ENCODE results near the gene MYO10.

Gene MYO10

DNA sequence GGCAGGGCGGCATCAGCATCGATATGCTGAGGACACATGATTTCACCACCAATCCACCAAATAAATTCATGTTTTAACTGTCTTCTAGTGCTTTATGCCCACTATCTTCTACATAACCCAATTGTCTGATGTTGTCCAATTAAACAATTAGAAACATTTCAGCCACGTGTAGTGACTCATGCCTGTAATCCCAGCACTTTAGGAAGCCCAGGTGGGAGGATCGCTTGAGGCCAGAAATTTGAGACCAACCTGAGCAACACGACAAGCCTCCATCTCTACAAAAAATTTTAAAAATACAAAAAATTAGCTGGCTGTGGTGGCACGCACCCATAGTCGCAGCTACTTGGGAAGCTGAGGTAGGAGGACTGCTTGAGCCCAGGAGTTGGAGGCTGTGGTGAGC is 128.1 kb downstream of the MYO10 start:
- Histone ChIP-seq H3K4me1 (ENCODE audit: insufficient read depth, low read length) (no peaks in the 10 kb centered on the region), H2AFZ (ENCODE audit: low read depth, low read length) (no peak overlapping the region), H3K27ac (ENCODE audit: low read length) (no peak overlapping the region), H3K36me3 (ENCODE audit: insufficient read depth, low read length) (no peaks in the 10 kb centered on the region), H3K79me2 (ENCODE audit: insufficient read depth, low read length) (no peaks in the 10 kb centered on the region), H4K20me1 (ENCODE audit: insufficient read depth, low read length) (no peaks in the 10 kb centered on the region), H3K27me3 (ENCODE audit: insufficient read depth, low read length, poor library complexity) (no peaks in the 10 kb centered on the region), H3K9ac (ENCODE audit: low read depth, low read length) (no peak overlapping the region), H3K4me2 (ENCODE audit: insufficient read depth, low read length) (no peak overlapping the region), H3K9me3 (ENCODE audit: insufficient read depth, low read length, severe bottlenecking) (no peaks in the 10 kb centered on the region), H3K4me3 (ENCODE audit: low read depth in 1 of 2, low read length in 2 of 2) (no peak overlapping the region)
- ATAC-seq (ENCODE audit: insufficient read depth, low read depth): no peak
- TF ChIP-seq, protein P1, sequence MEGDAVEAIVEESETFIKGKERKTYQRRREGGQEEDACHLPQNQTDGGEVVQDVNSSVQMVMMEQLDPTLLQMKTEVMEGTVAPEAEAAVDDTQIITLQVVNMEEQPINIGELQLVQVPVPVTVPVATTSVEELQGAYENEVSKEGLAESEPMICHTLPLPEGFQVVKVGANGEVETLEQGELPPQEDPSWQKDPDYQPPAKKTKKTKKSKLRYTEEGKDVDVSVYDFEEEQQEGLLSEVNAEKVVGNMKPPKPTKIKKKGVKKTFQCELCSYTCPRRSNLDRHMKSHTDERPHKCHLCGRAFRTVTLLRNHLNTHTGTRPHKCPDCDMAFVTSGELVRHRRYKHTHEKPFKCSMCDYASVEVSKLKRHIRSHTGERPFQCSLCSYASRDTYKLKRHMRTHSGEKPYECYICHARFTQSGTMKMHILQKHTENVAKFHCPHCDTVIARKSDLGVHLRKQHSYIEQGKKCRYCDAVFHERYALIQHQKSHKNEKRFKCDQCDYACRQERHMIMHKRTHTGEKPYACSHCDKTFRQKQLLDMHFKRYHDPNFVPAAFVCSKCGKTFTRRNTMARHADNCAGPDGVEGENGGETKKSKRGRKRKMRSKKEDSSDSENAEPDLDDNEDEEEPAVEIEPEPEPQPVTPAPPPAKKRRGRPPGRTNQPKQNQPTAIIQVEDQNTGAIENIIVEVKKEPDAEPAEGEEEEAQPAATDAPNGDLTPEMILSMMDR (IDR thresholded peaks at IDR 0.05; ENCODE audit: borderline replicate concordance, extremely low read depth, low read length, poor library complexity, severe bottlenecking): no peak
- no peak for TF ChIP-seq EZH2 (IDR thresholded peaks at IDR 0.05; ENCODE audit: borderline replicate concordance, low read depth, low read length, severe bottlenecking)
- DNase-seq: no peak

DNA sequence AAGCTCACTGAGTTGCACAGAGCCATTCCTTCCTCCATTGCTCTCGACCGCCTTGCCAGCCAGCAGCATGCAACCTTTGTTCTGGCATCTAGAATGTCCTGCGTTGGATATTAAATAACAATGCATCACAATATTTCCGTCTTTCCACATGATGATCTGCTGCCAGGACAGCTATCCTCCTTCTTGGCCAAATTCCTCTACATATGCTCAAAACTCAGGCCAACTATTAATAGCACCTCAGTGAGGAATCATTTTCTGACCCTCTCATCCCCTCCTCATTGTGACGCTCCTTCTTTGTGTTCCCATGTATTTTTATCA is 128.6 kb downstream of the MYO10 start:
- H3K4me3 ChIP-seq (ENCODE audit: low read depth in 1 of 2, low read length in 2 of 2): no peak overlapping the region
- TF ChIP-seq, protein P1 (IDR thresholded peaks at IDR 0.05; ENCODE audit: borderline replicate concordance, extremely low read depth, low read length, poor library complexity, severe bottlenecking): no peak
- TF ChIP-seq EZH2 (IDR thresholded peaks at IDR 0.05; ENCODE audit: borderline replicate concordance, low read depth, low read length, severe bottlenecking): no peak
- H4K20me1 ChIP-seq (ENCODE audit: insufficient read depth, low read length): no peaks in the 10 kb centered on the region
- DNase-seq (no peak), ATAC-seq (ENCODE audit: insufficient read depth, low read depth) (no peak)
- no peak overlapping the region for H3K4me2 ChIP-seq (ENCODE audit: insufficient read depth, low read length)
- no peaks in the 10 kb centered on the region for H3K36me3 ChIP-seq (ENCODE audit: insufficient read depth, low read length)
- no peak overlapping the region for H2AFZ ChIP-seq (ENCODE audit: low read depth, low read length)
- H3K9me3 ChIP-seq (ENCODE audit: insufficient read depth, low read length, severe bottlenecking): no peaks in the 10 kb centered on the region
- H3K79me2 ChIP-seq (ENCODE audit: insufficient read depth, low read length): no peaks in the 10 kb centered on the region
- H3K9ac ChIP-seq (ENCODE audit: low read depth, low read length): no peak overlapping the region
- H3K27me3 ChIP-seq (ENCODE audit: insufficient read depth, low read length, poor library complexity): no peaks in the 10 kb centered on the region
- no peaks in the 10 kb centered on the region for H3K4me1 ChIP-seq (ENCODE audit: insufficient read depth, low read length)
- H3K27ac ChIP-seq (ENCODE audit: low read length): no peak overlapping the region

DNA sequence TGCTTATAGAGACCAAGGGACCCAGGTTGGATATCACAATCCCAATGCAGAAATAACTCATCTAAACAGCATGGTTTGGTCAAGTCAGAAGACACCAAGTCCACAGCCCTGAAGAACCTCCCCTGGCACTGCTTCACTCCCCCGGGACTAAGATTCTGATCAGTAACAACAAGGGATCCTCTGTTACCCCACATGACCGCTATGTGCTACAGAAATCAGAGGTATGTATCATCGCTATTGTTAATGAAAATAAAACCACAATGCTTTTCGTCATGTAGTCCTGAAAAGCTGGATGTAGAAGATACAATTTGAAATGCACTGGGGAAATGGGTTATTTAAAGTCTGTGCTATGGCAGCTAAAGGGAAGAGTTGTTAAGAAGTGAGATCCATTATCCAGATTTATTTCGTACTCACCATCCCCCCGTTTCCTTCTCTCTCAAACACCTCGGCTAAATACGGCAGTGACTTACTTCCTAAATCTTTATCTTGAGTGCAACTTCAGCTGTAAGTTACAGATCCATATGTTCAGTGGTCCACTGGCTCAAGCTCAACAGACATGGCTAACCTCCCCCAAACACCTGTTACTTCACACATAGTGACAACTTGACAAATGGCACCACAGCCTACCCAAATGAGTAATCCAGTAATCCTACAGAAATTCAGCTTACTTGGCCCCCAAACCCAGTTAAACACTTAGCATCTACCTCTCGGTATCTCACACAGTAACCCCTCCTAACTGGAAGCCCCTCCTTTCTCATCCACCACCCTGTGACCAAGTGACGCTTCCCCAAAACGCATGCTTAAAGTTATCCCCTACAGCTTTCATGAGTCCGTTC is 129.2 kb downstream of the MYO10 start:
- DNase-seq: no peak
- H3K36me3 ChIP-seq (ENCODE audit: insufficient read depth, low read length): no peaks in the 10 kb centered on the region
- H3K4me1 ChIP-seq (ENCODE audit: insufficient read depth, low read length): no peaks in the 10 kb centered on the region
- H3K9ac ChIP-seq (ENCODE audit: low read depth, low read length): no peak overlapping the region
- H3K4me2 ChIP-seq (ENCODE audit: insufficient read depth, low read length): no peak overlapping the region
- ATAC-seq (ENCODE audit: insufficient read depth, low read depth): no peak
- H3K79me2 ChIP-seq (ENCODE audit: insufficient read depth, low read length): no peaks in the 10 kb centered on the region
- no peaks in the 10 kb centered on the region for H3K9me3 ChIP-seq (ENCODE audit: insufficient read depth, low read length, severe bottlenecking)
- no peak overlapping the region for H2AFZ ChIP-seq (ENCODE audit: low read depth, low read length)
- no peak overlapping the region for H3K27ac ChIP-seq (ENCODE audit: low read length)
- no peak for TF ChIP-seq EZH2 (IDR thresholded peaks at IDR 0.05; ENCODE audit: borderline replicate concordance, low read depth, low read length, severe bottlenecking)
- TF ChIP-seq, protein P1 (IDR thresholded peaks at IDR 0.05; ENCODE audit: borderline replicate concordance, extremely low read depth, low read length, poor library complexity, severe bottlenecking): no peak
- H3K27me3 ChIP-seq (ENCODE audit: insufficient read depth, low read length, poor library complexity): no peaks in the 10 kb centered on the region
- H3K4me3 ChIP-seq (ENCODE audit: low read depth in 1 of 2, low read length in 2 of 2): no peak overlapping the region
- H4K20me1 ChIP-seq (ENCODE audit: insufficient read depth, low read length): no peaks in the 10 kb centered on the region
